Activated naive CD4-positive, alpha-beta T cell (primary cell): ENCODE data around the gene PCBP2.
"Not testable (repeated sequence)": the region's sequence is repeated elsewhere in the genome, so short reads cannot be mapped to it uniquely, and the experiment has no call there.

Experiments used
- DNase-seq, 4 experiments: peaks; one replicate each; lab custom pipeline; 2025; lab: John Stamatoyannopoulos, UW

The PCBP2 gene

GRCh38 chr12:53441040-53441833, 10.7 kb upstream of the PCBP2 start, which contains the start of gene PRR13:
Gene PRR13 (plus strand): TSS chr12:53441734. CDS start chr12:53442715, 981 bp downstream.
- peak; percentile 90 to 98 (median 96) for DNase-seq

DNA sequence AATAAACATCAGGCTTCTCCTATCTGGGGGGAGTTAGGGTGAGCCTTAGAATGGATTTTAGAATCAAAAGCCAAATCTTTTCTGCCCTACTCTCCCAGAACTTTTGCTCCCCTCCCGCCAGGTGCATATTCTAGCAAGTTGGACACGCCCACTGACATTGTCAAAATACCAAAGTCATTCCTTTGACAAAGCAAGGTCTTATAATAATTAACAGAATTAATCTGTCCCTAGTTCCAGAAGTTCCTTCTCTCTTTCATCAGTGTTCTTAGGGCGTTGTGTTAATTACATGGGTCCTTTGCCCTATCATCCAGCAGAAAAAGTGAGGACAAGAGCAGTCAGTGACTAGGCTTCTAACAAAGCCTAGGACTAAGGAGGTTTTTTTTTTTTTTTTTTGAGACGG, 7.9 kb upstream of the PCBP2 start:
- no peak for DNase-seq

GRCh38 chr12:53444593-53445325, 7.1 kb upstream of the PCBP2 start:
- DNase-seq, result not testable (repeated sequence)

- DNase-seq, result no peak
These were observed 966 bp upstream of the PCBP2 start for GRCh38 chr12:53450936-53451335.

GRCh38 chr12:53452159-53453077, 516 bp downstream of the PCBP2 start:
- peak; percentile 59 to 85 (median 70) for DNase-seq

DNA sequence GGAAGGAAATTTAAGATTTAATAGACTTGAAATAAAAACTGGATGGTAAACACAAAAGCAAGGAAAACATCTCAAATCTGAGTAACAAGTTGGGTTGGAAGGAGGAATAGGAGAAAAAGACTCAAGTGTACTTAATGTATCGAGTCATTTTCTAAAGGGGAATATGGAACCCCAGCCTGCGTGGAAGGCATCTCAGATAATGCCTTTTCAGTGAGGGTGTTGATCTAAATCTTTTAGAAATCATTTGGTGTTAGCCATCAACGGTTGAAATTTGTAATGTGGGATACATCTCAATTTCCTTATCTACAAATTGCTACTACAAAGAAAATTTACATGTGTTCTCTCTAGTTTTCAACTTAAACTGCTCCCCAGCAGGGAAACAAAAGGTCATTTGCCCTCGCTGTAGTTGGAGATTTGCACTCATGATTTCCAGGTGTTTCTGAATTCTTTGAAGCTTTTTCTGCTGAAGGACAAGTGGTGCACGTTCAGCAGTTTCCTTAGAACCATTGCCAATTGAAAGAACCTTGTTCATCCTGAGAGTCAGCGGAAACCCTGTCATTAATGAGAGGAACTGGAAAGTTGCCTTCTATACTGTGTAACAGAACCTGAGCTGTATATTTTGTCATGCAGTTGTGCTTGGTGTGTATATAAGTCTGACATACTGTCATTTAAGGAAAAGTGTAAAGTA, 2.2 kb downstream of the PCBP2 start:
- DNase-seq, result no peak

DNA sequence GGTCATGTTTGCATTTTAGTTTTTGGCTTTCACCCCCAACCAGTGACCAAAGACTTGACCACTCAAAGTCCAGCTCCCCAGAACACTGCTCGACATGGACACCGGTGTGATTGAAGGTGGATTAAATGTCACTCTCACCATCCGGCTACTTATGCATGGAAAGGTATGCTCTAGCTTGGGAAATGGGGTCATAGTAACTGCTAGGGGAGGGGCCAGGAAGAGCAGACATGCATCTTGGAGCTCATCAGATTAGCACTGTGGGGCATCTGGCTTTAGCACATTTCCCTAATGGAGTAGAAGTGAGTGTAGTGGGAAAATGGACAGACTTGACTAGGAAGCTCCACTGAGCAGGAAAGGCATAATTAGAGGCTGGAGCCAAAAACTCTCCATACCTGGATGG, 2.8 kb downstream of the PCBP2 start:
- no peak for DNase-seq

GRCh38 chr12:53456654-53457366, 4.9 kb downstream of the PCBP2 start:
- no peak for DNase-seq

DNA sequence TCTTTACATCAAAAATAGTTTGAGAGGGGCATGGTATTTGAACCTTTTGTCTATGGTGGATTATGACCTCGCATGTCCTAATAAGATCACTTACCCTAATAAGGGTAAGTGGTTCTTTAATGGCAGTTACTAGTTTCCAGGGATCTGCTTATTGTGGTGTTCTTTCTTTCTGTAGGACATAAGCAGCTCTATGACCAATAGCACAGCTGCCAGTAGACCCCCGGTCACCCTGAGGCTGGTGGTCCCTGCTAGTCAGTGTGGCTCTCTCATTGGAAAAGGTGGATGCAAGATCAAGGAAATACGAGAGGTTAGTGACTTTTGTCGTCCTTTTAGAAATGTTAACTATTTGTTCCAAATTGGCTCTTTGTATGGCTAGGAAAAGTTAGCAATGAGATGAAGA, 7.2 kb downstream of the PCBP2 start:
- no peak for DNase-seq

- no peak for DNase-seq
These were observed 9.2 kb downstream of the PCBP2 start for GRCh38 chr12:53461059-53461458.

DNA sequence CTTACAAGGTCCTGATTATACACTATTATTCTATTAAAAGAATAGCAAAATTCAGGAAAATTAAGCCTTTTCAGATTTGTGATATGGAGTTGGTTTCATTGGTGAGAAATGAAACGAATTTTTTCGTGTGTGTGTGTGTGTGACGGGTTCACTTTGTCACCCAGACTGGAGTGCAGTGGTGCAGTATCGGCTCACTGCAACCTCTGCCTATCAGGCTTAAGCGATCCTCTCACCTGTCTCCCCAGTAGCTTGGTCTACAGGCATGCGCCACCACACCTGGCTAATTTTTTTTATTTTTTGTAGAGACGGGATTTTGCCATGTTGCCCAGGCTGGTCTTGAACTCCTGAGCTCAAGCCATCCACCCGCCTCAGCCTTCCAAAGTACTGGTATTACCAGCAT, 9.7 kb downstream of the PCBP2 start:
- DNase-seq, result no peak

GRCh38 chr12:53462935-53463334, 11.0 kb downstream of the PCBP2 start:
- no peak for DNase-seq

DNA sequence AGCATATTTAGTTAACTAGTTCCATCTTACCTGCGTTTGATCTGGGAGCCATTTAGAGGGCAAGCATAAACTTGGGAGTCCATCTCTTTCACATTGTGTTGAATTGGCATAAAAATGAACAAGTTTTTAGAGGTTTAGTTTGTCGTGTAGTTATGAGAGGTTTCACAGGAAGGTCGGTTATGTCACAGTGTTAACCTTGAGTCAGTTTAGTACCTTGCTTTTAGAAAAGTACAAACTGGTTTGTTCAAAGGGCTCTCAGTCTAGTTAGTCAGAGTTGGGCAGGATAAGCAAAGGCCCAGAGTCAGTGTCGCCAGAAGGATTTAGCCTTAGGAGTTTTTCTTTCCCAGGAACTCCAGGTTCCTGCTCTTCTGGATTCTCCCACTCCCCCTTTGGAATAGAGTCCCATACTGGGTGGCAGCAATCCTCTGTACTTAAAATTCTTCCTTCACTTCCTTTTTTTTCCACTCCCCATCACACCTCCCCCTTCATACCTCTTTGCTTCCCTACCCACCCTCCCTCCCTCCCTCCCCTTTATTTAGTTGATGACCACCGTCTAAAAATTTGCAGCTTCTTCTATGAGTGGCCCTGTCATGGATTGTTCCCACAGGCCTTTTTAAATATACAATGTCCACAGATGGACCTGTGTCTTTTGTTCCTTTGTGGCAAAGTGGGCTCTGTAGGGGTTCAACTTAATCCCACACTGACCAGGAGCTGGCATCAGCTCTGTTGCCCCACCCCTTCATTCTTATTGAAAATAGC, 12.1 kb downstream of the PCBP2 start:
- no peak for DNase-seq

DNA sequence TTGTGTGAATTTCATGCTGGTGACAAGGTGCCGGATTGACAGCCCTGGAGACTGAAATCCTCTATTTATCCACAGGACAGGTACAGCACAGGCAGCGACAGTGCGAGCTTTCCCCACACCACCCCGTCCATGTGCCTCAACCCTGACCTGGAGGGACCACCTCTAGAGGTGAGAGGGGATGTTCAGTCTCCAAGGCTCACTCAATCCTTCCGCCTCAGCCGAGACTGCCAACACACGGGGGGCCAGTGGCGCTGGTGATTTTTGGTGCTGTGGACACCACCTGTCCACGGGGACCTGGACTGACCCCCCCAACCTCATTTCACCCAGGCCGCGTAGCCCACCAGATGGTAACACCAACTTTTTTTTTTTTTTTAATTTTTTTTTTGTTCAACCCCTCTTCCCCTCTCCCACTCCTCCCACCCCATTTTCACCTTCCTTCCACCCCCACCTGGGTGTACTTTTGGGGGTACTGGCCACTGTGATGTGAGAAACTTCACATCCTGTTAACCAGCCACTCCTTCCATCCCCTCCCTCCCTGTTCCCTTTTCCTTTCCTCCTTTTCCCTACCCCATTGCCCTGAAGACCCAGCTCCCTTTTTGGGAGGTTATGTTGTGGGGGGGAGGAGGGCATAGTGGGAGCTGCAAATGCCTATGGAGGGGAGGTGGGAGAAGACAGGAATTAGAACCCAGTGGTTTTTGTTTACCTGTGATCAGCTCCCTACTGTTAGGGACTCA, 12.9 kb downstream of the PCBP2 start:
- no peak for DNase-seq

DNA sequence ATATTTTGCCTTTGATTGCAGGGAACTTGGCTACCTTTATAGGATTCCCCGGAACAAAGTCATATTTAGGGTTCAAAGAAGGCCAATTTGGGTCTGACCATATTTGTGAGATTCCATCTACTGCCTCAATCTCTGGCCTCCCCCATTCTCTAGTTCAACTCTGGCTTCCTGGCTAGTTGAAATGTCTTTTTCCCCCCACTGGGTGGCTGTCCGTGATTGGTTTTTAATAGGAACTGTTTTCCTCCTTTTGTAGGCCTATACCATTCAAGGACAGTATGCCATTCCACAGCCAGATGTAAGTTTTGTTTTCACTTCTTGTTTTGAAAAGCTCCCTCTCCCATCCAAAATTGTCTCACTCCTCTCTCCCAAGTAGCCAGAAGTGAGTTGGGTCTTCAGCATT, 13.8 kb downstream of the PCBP2 start:
- DNase-seq, result no peak

DNA sequence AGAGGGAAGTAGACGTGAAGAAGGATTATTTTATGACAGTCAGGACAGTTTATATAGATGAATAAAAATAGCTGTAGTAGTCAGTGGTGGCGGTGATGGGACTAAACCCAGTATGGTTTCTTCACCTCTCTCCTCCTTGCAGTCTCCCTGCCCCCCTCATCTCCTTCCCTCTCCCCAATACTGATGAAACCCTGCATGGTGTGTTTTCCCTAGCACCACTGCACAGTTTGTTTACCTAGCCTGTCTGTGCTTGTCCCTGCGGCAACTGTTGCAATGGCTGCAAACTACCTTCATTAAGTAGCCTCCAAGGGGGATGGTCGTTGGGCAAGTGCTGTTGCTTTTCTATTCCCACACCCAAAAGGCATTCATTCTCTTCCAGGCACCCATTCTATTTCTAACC, 14.7 kb downstream of the PCBP2 start:
- DNase-seq, result no peak

DNA sequence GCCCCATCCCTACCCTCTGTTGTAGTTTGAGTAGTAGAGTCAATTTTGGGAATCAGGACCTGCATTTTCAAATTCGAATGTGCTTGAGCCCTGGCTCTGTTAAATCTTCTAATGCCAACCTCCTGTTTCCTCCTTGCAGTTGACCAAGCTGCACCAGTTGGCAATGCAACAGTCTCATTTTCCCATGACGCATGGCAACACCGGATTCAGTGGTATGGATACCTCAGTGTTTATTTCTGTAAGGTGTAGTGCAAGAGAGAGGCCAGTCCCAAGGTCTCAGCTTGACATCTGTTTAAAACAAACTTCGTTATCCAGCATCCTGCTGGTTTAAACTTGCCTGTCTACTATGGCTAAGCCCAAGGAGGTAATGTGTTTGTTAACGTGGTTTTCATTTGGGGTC, 15.2 kb downstream of the PCBP2 start:
- DNase-seq, result no peak

DNA sequence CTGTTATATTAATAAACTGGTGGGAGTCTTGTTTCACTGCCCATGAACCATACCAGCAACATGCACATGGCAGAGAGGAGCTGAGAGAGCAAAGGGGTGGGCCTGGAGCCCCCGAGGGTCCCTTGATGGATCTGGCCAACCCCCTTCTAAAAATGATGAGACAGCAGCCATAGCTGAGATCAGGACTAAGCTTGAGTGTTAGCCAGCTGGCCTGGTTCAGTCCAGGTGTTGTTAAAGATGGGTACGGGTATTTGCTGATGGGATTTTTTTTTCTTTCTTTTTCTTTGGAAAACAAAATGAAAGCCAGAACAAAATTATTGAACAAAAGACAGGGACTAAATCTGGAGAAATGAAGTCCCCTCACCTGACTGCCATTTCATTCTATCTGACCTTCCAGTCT, 16.0 kb downstream of the PCBP2 start:
- DNase-seq, result no peak

GRCh38 chr12:53468282-53468681, 16.4 kb downstream of the PCBP2 start:
- DNase-seq, result no peak
